ENCODE data around the gene ITM2A. TPM values are rescaled to one million over a fixed set of nuclear protein-coding genes. Genes with fewer than 3 reads are reported as not detected.

ITM2A gene
- total RNA-seq, 4 donors from 2014 or later = 39.5 to 106 (median 43.4) TPM

- TF ChIP-seq CTCF (IDR thresholded peaks at IDR 0.05) = no peak
- no peak for DNase-seq (ENCODE audit: low spot score)
- no peak for ATAC-seq (ENCODE audit: low FRiP score)
Measured at GRCh38 chrX:79330022-79330421, 37.1 kb downstream of the ITM2A start.

GRCh38 chrX:79325263-79325958 is 41.7 kb downstream of the ITM2A start:
- no peak for TF ChIP-seq CTCF (IDR thresholded peaks at IDR 0.05)
- DNase-seq (ENCODE audit: low spot score) (no peak), ATAC-seq (ENCODE audit: low FRiP score) (no peak)

Other genes starting within 250 kb of the ITM2A start
- gene GPR174, start 222.6 kb downstream of the ITM2A start, total RNA-seq = 1 to 10 TPM in 3 of 4 donors, under 1 TPM in 1; 0.46 to 1.9 (median 1.2) TPM

Measured in omental fat pad (tissue), 4 donors.